Skeletal muscle satellite cell (primary cell): Measurements from ENCODE around the gene CNKSR3.

Source experiments
- H3K27me3 ChIP-seq: 2 replicates; pipeline ENCODE4 v1.7.0; 2013; ENCODE audit warnings: low read length; ENCODE audit not compliant: control insufficient read depth, insufficient read depth
- H3K36me3 ChIP-seq: 2 replicates; pipeline ENCODE4 v1.7.0; 2013; ENCODE audit warnings: mild to moderate bottlenecking, control low read depth, low read length; ENCODE audit not compliant: insufficient read depth
- H3K4me1 ChIP-seq: 2 replicates; pipeline ENCODE4 v1.7.0; 2013; ENCODE audit warnings: low read length; ENCODE audit not compliant: control insufficient read depth, insufficient read depth
- H3K4me2 ChIP-seq: 2 replicates; pipeline ENCODE4 v1.7.0; 2013; ENCODE audit warnings: mild to moderate bottlenecking, low read length
- H3K4me3 ChIP-seq: 2 replicates; pipeline ENCODE4 v1.7.0; 2013; ENCODE audit warnings: low read length
- H3K9ac ChIP-seq: 2 replicates; pipeline ENCODE4 v1.7.0; 2013; ENCODE audit warnings: mild to moderate bottlenecking, low read depth, low read length, moderate library complexity
- H3K9me3 ChIP-seq: replicated peaks from 2 replicates; pipeline ENCODE4 v1.7.0; 2013; ENCODE audit warnings: mild to moderate bottlenecking, control low read depth, low read length

CNKSR3 gene

DNA sequence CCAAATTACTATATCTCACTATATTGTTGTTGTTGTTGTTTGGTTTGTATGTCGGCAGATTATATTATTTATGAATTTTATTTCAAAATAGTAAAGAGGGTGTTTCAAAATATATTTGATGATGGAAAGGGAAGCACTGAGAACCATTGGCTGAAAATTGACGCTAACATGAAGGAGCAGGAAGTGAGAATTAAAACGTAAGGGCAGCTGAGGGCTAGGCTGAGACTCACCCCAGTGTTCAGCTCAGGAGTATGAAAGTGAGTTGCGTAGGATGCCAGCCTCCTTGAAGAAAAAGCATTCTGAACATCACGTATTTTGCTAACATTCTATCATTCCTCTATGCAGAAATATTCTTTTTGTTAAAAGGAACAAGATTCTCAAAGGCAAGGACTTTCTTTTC is 143.1 kb downstream of the CNKSR3 start:
- no peaks in the 10 kb centered on the region for H3K4me1 ChIP-seq

DNA sequence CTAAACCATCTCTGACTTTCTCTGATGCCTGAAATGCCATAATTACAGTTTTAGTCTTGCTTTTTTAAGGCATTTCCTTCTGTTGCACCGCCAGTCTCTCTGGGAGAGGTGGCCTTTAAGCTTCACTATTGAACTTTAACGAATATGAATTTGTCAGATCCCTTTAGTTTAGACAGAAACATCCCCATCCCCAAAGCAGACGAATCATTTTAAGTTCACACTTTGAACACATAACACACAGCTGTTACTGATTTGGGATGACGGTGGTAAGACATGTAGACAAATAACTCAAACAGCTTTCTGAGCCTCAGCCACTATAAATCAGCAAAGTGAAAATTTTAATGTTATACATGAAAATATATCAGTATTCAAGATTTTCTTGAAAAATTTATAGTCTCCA is 146.7 kb downstream of the CNKSR3 start:
- H3K9me3 ChIP-seq: no peaks in the 10 kb centered on the region
- no peak overlapping the region for H3K9ac ChIP-seq
- H3K36me3 ChIP-seq: no peaks in the 10 kb centered on the region
- H3K27me3 ChIP-seq: peaks cover 13% of the 10 kb centered on the region
- H3K4me3 ChIP-seq: no peak overlapping the region
- H3K4me2 ChIP-seq: no peak overlapping the region
- H3K4me1 ChIP-seq: no peaks in the 10 kb centered on the region

More for the DNA sequence above, 143.1 kb downstream of the CNKSR3 start:
- H3K36me3 ChIP-seq: no peaks in the 10 kb centered on the region
- no peak overlapping the region for H3K4me3 ChIP-seq
- peaks cover 11% of the 10 kb centered on the region for H3K27me3 ChIP-seq
- no peak overlapping the region for H3K4me2 ChIP-seq
- H3K9ac ChIP-seq: no peak overlapping the region
- H3K9me3 ChIP-seq: no peaks in the 10 kb centered on the region

DNA sequence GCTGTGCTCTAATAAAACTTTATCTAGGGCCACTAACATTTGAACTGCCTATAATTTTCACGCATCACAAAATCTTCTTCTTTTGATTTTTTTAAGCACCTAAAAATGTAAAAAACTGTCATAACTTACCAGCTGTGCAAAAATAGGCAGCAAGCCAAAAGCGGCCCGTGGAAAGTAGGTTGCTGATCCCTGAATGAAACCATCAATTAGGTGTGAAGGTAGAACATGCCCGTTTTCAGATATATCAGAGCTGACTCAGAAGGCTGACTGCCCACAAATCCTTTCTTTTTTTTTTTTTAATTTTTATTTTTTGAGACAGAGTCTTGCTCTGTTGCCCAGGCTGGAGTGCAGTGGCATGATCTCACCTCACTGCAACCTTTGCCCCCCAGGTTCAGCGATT is 149.0 kb downstream of the CNKSR3 start:
- Histone ChIP-seq H3K36me3 (no peaks in the 10 kb centered on the region), H3K27me3 (peaks cover 15% of the 10 kb centered on the region), H3K4me1 (no peaks in the 10 kb centered on the region), H3K9ac (no peak overlapping the region), H3K9me3 (no peaks in the 10 kb centered on the region), H3K4me2 (no peak overlapping the region), H3K4me3 (no peak overlapping the region)

DNA sequence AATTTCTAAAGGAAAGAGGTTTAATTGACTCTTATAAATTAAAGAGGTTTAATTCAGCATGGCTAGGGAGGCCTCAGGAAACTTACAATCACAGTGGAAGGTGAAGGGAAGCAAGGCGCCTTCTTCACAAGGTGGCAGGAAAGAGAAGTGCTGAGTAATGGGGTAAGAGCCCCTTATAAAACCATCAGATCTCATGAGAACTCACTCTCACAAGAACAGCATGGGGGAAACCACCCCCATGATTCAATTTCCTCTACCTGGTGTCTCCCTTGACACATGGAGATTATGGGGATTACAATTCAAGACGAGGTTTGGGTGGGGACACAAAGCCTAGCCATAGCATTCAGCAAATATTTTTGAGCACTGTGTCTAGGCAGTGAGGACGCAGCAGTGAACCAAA is 150.0 kb downstream of the CNKSR3 start:
- Histone ChIP-seq H3K4me2 (no peak overlapping the region), H3K4me1 (no peaks in the 10 kb centered on the region), H3K4me3 (no peak overlapping the region), H3K9me3 (no peaks in the 10 kb centered on the region), H3K36me3 (no peaks in the 10 kb centered on the region), H3K27me3 (peaks cover 16% of the 10 kb centered on the region), H3K9ac (no peak overlapping the region)

DNA sequence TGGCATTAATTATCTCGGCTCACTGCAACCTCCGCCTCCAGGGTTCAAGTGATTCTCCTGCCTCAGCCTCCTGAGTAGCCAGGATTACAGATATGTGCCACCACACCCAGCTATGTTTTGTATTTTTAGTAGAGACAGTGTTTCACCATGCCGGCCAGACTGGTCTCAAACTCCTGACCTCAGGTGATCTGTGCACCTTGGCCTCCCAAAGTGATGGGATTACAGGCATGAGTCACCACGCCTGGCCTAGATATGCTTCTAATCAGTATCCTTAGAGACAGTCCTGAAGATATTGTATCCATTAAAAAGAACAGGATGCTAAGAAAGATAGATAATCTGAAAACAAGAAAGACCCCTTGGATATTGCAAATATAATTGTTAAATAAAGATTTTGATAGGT is 150.8 kb downstream of the CNKSR3 start:
- H3K4me1 ChIP-seq: no peaks in the 10 kb centered on the region
- H3K36me3 ChIP-seq: no peaks in the 10 kb centered on the region
- peaks cover 16% of the 10 kb centered on the region for H3K27me3 ChIP-seq
- no peaks in the 10 kb centered on the region for H3K9me3 ChIP-seq
- H3K4me3 ChIP-seq: no peak overlapping the region
- H3K4me2 ChIP-seq: no peak overlapping the region
- H3K9ac ChIP-seq: no peak overlapping the region

DNA sequence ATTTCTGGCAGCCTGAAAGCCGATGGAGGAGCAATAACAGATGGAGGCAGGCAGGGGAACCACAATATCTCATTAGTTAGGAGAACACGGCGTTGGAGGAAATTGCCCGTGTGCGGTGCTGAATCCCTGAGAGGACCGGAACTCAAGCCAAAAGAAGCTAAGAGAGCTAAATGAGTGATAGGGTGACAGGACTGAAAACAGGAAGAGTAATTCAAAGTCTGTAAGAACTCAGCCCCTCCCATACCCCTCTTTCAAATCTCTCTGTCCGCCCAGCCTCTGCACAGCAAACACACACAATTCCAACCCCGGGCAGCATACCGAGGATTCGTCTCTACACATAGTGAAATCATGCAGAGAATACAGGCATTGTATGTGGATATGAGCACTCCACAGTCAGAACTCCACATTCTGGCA is 151.3 kb downstream of the CNKSR3 start:
- Histone ChIP-seq H3K9ac (no peak overlapping the region), H3K4me2 (no peak overlapping the region), H3K4me3 (no peak overlapping the region), H3K9me3 (no peaks in the 10 kb centered on the region), H3K4me1 (no peaks in the 10 kb centered on the region), H3K36me3 (no peaks in the 10 kb centered on the region), H3K27me3 (peaks cover 16% of the 10 kb centered on the region)

DNA sequence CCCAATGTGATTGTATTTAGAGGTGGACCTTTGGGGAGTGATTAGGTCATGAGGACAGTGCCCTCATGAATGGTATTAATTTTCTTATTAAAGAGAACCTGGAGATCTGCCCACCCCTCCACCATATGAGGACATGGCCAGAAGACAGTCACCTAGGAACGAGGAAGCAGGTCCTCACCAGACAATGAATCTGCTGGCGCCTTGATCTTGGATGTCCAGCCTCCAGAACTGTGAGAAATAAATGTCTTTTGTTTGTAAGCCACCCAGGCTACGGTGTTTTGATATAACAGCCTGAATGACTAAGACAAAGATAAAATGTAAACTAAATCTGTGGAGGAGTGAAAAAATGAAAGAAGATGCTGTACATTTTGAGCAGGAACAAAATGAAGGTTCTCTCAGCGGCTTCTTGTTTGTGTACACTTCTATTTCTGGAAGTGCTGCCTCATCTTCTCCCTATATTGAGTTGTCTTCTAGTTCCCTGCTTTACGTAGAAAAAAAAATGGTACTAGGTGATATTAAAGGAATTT is 152.4 kb downstream of the CNKSR3 start:
- Histone ChIP-seq H3K4me3 (no peak overlapping the region), H3K9me3 (no peaks in the 10 kb centered on the region), H3K4me1 (no peaks in the 10 kb centered on the region), H3K4me2 (no peak overlapping the region), H3K9ac (no peak overlapping the region), H3K27me3 (peaks cover 12% of the 10 kb centered on the region), H3K36me3 (no peaks in the 10 kb centered on the region)

DNA sequence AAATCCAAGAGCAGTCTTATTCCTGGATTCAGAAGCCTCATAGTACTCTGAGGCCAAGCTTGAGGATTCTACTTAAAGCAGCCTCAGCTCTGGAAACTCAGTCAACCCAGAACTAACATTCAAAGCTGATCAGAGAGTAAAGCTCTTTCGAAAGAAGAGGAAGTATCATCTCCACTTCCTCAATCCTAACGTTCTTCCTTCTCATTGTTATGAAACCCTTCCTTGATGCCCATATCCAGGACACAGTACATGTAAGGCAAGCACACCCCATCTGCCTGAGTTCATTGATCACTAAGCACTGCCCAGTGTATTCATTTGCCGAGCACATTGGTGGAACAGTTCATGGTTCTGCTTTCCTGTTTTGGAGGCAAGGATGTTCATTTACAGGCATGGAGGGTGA is 153.8 kb downstream of the CNKSR3 start, which contains the start of gene IPCEF1:
Gene IPCEF1, minus strand, starts transcription at position 114 of the 400 bp plus-strand sequence. CDS start 90,856 bp downstream, outside the sequence.
- Histone ChIP-seq H3K4me1 (no peaks in the 10 kb centered on the region), H3K9me3 (no peaks in the 10 kb centered on the region), H3K4me2 (no peak within 1 kb of the TSS), H3K36me3 (no peaks in the 10 kb centered on the region), H3K27me3 (peaks cover 14% of the 10 kb centered on the region), H3K9ac (no peak within 1 kb of the TSS), H3K4me3 (no peak within 1 kb of the TSS)

DNA sequence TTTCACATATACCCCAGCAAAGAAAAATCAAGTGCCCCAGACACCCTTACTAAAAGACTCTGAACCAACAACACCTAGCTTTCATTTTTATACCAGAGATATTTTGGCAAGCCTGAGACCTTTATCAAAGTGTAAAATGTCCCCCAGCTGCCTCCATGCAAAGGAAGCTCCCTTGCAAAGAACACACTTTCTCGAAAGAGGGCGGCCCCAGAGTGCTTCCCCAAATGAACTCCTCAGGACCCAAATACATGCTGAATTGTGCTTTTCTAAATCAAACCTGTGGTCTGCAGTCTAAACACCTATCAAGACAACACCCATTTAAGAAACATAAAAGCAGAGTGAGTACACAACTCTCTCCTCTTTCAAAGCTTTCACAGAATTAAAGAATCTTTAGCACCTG is 154.4 kb downstream of the CNKSR3 start:
- Histone ChIP-seq H3K9me3 (no peaks in the 10 kb centered on the region), H3K4me3 (no peak overlapping the region), H3K4me2 (no peak overlapping the region), H3K4me1 (no peaks in the 10 kb centered on the region), H3K36me3 (no peaks in the 10 kb centered on the region), H3K27me3 (peaks cover 14% of the 10 kb centered on the region), H3K9ac (no peak overlapping the region)

DNA sequence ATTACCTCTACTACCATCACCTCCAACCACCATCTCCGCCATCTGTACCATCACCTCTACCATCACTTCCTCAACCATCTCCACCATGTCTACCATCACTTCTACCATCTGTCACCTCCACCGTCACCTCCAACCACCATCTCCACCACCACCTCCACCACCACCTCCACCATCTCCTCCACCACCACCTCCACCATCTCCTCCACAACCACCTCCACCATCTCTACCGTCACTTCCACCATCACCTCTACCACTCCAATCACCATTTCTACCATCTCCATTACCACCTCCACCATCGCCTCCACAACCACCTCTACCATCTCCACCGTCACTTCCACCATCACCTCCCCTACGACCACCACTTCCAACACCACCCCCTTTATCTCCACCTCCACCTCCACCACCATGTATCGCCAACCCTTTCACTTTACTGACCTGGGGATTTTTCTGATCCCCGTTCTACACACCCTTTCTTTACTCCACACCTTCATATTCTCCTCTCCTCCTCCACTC is 156.2 kb downstream of the CNKSR3 start:
- Histone ChIP-seq H3K36me3 (no peaks in the 10 kb centered on the region), H3K27me3 (peaks cover 11% of the 10 kb centered on the region), H3K4me2 (no peak overlapping the region), H3K9me3 (no peaks in the 10 kb centered on the region), H3K4me3 (no peak overlapping the region), H3K4me1 (no peaks in the 10 kb centered on the region), H3K9ac (no peak overlapping the region)

DNA sequence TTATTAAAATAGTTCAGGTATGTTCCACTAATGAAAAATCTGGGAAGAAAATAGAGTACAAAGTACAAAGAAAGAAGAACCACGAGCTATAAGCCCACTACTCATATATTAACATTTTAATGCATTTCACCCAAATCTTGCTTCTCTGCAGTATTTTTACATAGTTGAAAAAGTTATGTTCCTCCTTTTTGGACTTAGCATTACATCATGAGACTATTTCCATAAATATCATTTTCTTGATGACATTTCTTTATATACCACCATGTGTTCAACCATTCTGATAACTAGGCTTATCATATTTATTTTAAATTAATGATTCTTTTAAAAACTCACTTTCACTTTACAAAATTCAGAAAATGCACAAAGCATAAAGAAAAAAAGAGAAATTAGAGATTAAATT is 156.9 kb downstream of the CNKSR3 start:
- H3K9ac ChIP-seq: no peak overlapping the region
- no peaks in the 10 kb centered on the region for H3K9me3 ChIP-seq
- no peaks in the 10 kb centered on the region for H3K4me1 ChIP-seq
- no peak overlapping the region for H3K4me2 ChIP-seq
- H3K27me3 ChIP-seq: peaks cover 12% of the 10 kb centered on the region
- no peak overlapping the region for H3K4me3 ChIP-seq
- no peaks in the 10 kb centered on the region for H3K36me3 ChIP-seq

DNA sequence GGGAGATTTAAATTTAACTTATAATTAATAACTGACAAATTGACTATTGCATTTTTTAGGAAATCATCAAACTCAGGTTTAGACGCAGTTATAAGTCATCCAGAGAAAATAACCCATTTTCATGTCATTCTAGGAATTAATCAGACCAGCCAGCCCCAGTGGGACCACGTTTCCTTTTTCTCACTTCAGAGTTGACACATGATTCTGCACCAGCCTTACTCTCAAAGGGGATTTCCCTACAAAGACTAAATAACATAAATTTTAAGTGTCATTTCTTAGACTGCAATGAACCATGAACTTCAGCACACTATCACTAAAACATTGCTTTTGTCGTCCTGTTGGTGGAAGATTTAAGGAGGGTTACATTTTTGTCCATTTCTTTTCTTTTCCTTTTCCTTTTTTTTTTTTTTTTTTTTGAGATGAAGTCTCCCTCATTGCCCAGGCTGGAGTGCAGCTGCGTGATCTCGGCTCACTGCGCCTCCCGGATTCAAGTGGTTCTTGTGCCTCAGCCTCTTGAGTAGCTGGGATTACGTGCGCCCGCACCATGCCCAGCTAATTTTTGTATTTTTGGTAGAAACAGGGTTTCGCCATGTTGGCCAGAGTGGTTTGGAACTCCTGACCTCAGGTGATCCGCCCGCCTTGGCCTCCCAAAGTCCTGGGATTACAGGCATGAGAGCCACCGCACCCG is 157.4 kb downstream of the CNKSR3 start:
- Histone ChIP-seq H3K36me3 (no peaks in the 10 kb centered on the region), H3K9me3 (no peaks in the 10 kb centered on the region), H3K9ac (no peak overlapping the region), H3K27me3 (peaks cover 16% of the 10 kb centered on the region), H3K4me3 (no peak overlapping the region), H3K4me2 (no peak overlapping the region), H3K4me1 (no peaks in the 10 kb centered on the region)
